Fibroblast of lung (primary cell): Measurements from ENCODE around the gene GAB2.

Experiments used
- EZH2 ChIP-seq: IDR thresholded peaks from 2 replicates; pipeline ENCODE4 v1.5.1; 2012; ENCODE audit warnings: low read length, control low read depth, mild to moderate bottlenecking; ENCODE audit errors: missing control alignments
- TF ChIP-seq, protein P1 (sequence below), 2 donors: IDR thresholded peaks in 1 of 2; conservative IDR thresholded peaks in 1 of 2; 1 replicate in 1 of 2; 2 replicates in 1 of 2; pipeline ENCODE4 v1.5.1; 2011 to 2012; ENCODE audit warnings: low read length in 2 of 2, control low read depth in 1 of 2, inconsistent platforms in 1 of 2, low read depth in 1 of 2, mild to moderate bottlenecking in 1 of 2

DNA sequence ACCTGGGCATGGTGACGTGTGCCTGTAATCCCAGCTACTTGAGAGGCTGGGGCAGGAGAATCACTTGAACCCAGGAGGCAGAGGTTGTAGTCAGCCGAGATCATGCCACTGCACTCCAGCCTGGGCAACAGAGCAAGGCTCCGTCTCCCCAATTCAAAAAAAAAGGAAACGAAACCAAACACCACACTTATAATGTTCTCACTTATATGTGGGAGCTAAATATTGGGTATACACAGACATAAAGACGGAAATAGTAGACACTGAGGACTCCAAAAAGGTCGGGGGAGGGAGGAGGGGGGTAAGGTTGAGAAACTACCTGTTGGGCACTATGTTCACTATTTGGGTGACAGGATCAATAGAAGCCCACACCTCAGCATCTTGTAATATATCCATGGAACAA is 94.3 kb downstream of the GAB2 start:
- no peak for TF ChIP-seq EZH2
- TF ChIP-seq, protein P1, sequence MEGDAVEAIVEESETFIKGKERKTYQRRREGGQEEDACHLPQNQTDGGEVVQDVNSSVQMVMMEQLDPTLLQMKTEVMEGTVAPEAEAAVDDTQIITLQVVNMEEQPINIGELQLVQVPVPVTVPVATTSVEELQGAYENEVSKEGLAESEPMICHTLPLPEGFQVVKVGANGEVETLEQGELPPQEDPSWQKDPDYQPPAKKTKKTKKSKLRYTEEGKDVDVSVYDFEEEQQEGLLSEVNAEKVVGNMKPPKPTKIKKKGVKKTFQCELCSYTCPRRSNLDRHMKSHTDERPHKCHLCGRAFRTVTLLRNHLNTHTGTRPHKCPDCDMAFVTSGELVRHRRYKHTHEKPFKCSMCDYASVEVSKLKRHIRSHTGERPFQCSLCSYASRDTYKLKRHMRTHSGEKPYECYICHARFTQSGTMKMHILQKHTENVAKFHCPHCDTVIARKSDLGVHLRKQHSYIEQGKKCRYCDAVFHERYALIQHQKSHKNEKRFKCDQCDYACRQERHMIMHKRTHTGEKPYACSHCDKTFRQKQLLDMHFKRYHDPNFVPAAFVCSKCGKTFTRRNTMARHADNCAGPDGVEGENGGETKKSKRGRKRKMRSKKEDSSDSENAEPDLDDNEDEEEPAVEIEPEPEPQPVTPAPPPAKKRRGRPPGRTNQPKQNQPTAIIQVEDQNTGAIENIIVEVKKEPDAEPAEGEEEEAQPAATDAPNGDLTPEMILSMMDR (conservative IDR thresholded peaks at IDR 0.05 in 1 of 2, IDR thresholded peaks at IDR 0.05 in 1 of 2; ENCODE audit: low read depth in 1 of 2, low read length in 2 of 2), result no peak
